GM20431 (cell line): ENCODE results near the gene CDC26.
"Not testable (repeated sequence)": the region's sequence is repeated elsewhere in the genome, so short reads cannot be mapped to it uniquely, and the experiment has no call there.

Source experiments
- in situ Hi-C: fragments of 300-500 bp; cut with MseI, MboI; formaldehyde crosslinking; loops from one replicate; pipeline ENCODE4 v1.15.0; 2020; ENCODE audit warnings: low sequenced_read_pairs; ENCODE audit not compliant: unreplicated experiment

Gene CDC26

GRCh38 chr9:113296796-113297558, 21.6 kb upstream of the CDC26 start:
- in situ Hi-C loops: no loop called here

- in situ Hi-C loops: not testable (repeated sequence)
Measured at GRCh38 chr9:113296247-113296646, 20.9 kb upstream of the CDC26 start.

- in situ Hi-C loops: no loop called here
Measured at GRCh38 chr9:113293285-113293878, 18.0 kb upstream of the CDC26 start.

- in situ Hi-C loops: no loop called here
Measured at GRCh38 chr9:113290052-113290607, 14.8 kb upstream of the CDC26 start.

GRCh38 chr9:113289091-113289490, 13.7 kb upstream of the CDC26 start:
- in situ Hi-C loops: no loop called here

GRCh38 chr9:113281356-113281755, 6.0 kb upstream of the CDC26 start:
- in situ Hi-C loops: no loop called here

- in situ Hi-C loops: no loop called here
Measured at GRCh38 chr9:113278840-113279239, 3.5 kb upstream of the CDC26 start.

GRCh38 chr9:113274474-113275156, 757 bp downstream of the CDC26 start:
- in situ Hi-C loops: no loop called here

GRCh38 chr9:113269871-113270270, 5.5 kb downstream of the CDC26 start:
- in situ Hi-C loops: no loop called here

- in situ Hi-C loops: no loop called here
Measured at GRCh38 chr9:113269355-113269754, 6.0 kb downstream of the CDC26 start.

GRCh38 chr9:113267911-113268566, 7.3 kb downstream of the CDC26 start:
- in situ Hi-C loops: no loop called here

- in situ Hi-C loops: no loop called here
Measured at GRCh38 chr9:113266174-113266573, 9.2 kb downstream of the CDC26 start.

GRCh38 chr9:113261917-113262671, 13.3 kb downstream of the CDC26 start:
- in situ Hi-C loops: no loop called here

- in situ Hi-C loops: no loop called here
Measured at GRCh38 chr9:113258282-113258681, 17.1 kb downstream of the CDC26 start.

- in situ Hi-C loops: no loop called here
Measured at GRCh38 chr9:113257863-113258262, 17.5 kb downstream of the CDC26 start.

GRCh38 chr9:113255438-113255837, 19.9 kb downstream of the CDC26 start:
- in situ Hi-C loops: no loop called here

- in situ Hi-C loops: no loop called here
Measured at GRCh38 chr9:113254991-113255390, 20.4 kb downstream of the CDC26 start.

GRCh38 chr9:113250807-113251206, 24.6 kb downstream of the CDC26 start:
- in situ Hi-C loops: no loop called here

GRCh38 chr9:113249661-113250060, 25.7 kb downstream of the CDC26 start:
- in situ Hi-C loops: not testable (repeated sequence)

- in situ Hi-C loops: no loop called here
Measured at GRCh38 chr9:113247640-113248039, 27.7 kb downstream of the CDC26 start.
